B cell (primary cell): ENCODE results near the gene COPZ1. TPM values are rescaled to one million over a fixed set of nuclear protein-coding genes. Genes with fewer than 3 reads are reported as not detected.

Source experiments
- ATAC-seq: fragments of 200-7000 bp; cut with Tn5 transposase; one replicate; pipeline ENCODE4 v1.10.0; 2021; ENCODE audit warnings: low read depth, mild to moderate bottlenecking, moderate number of reproducible peaks, moderate library complexity
- CTCF ChIA-PET: fragments of 350-600 bp; sonication (Branson Sonifier 250); formaldehyde crosslinking; loops from one replicate; lab custom pipeline; 2021; ENCODE audit warnings: antibody characterized with exemption, inconsistent platforms; lab: Charles Lee
- POLR2A ChIA-PET: fragments of 350-600 bp; sonication (Branson Sonifier 250); formaldehyde crosslinking; loops from one replicate; lab custom pipeline; 2021; ENCODE audit warnings: antibody characterized with exemption; lab: Charles Lee
- DNase-seq: peaks from one replicate; pipeline ENCODE4 v3.0.0; 2013
- H2AFZ ChIP-seq: 2 replicates; pipeline ENCODE4 v1.6.1; 2012; ENCODE audit warnings: mild to moderate bottlenecking, low read depth, low read length; ENCODE audit not compliant: insufficient read depth, poor library complexity, severe bottlenecking
- H3K27ac ChIP-seq, 2 donors: 1 replicate in 1 of 2; 2 replicates in 1 of 2; pipeline ENCODE4 v1.5.1; 2012 to 2013; ENCODE audit warnings: low read length in 2 of 2, mild to moderate bottlenecking in 2 of 2, moderate library complexity in 1 of 2
- H3K27me3 ChIP-seq, 4 experiments: fragments of 200-600 bp in 1 of 4; sonication (generic) in 1 of 4; replicated peaks in 1 of 4; 1 replicate in 2 of 4; 2 replicates in 2 of 4; pipeline versions ENCODE4 v1.6.1 to v1.7.0; 2013 to 2016; ENCODE audit warnings: low read length in 3 of 4, mild to moderate bottlenecking in 2 of 4, mixed read lengths in 1 of 4, moderate library complexity in 1 of 4; ENCODE audit not compliant: insufficient read depth in 4 of 4, control insufficient read depth in 3 of 4; ENCODE audit errors: control extremely low read depth in 1 of 4
- H3K36me3 ChIP-seq, 2 experiments: replicated peaks in 1 of 2; 1 replicate in 1 of 2; 2 replicates in 1 of 2; pipeline versions ENCODE4 v1.6.1 to v1.7.1; 2013; ENCODE audit warnings: low read length in 1 of 2; ENCODE audit not compliant: insufficient read depth in 2 of 2, control insufficient read depth in 1 of 2; ENCODE audit errors: control extremely low read depth in 1 of 2, extremely low read depth in 1 of 2
- H3K4me1 ChIP-seq, 2 donors: fragments of 200-600 bp in 1 of 2; sonication (generic) in 1 of 2; 1 replicate in 1 of 2; 2 replicates in 1 of 2; pipeline versions ENCODE4 v1.5.1 to v1.6.1; 2013 to 2017; ENCODE audit warnings: low read length in 2 of 2; ENCODE audit not compliant: control insufficient read depth in 2 of 2, insufficient read depth in 2 of 2
- H3K4me2 ChIP-seq: replicated peaks from 2 replicates; pipeline ENCODE3; 2012; ENCODE audit warnings: mild to moderate bottlenecking, low read depth, low read length; ENCODE audit not compliant: poor library complexity, severe bottlenecking
- H3K4me3 ChIP-seq, 5 experiments: fragments of 200-600 bp in 1 of 5; sonication (generic) in 1 of 5; 1 replicate in 3 of 5; 2 replicates in 2 of 5; pipeline versions ENCODE4 v1.5.1 to v1.7.0; 2011 to 2016; ENCODE audit warnings: low read length in 4 of 5, mild to moderate bottlenecking in 4 of 5, low read depth in 2 of 5, control low read depth in 1 of 5, moderate library complexity in 1 of 5; ENCODE audit not compliant: insufficient read depth in 1 of 5; ENCODE audit errors: control extremely low read depth in 1 of 5, extremely low read depth in 1 of 5
- H3K79me2 ChIP-seq: fragments of 200-600 bp; sonication (generic); one replicate; pipeline ENCODE4 v1.6.0; 2016; ENCODE audit warnings: low read length; ENCODE audit not compliant: control insufficient read depth, insufficient read depth
- H3K9ac ChIP-seq: fragments of 200-600 bp; sonication (generic); 2 replicates; pipeline ENCODE4 v1.6.1; 2017; ENCODE audit warnings: mild to moderate bottlenecking, low read length, moderate library complexity
- H3K9me3 ChIP-seq, 3 donors: one replicate each; pipeline versions ENCODE4 v1.6.1 to v1.7.1; 2013; ENCODE audit warnings: low read length in 2 of 3; ENCODE audit not compliant: control insufficient read depth in 2 of 3, insufficient read depth in 1 of 3; ENCODE audit errors: control extremely low read depth in 1 of 3
- H4K20me1 ChIP-seq: 2 replicates; pipeline ENCODE4 v1.6.0; 2012; ENCODE audit warnings: mild to moderate bottlenecking, low read length; ENCODE audit not compliant: insufficient read depth, control insufficient read depth, poor library complexity, severe bottlenecking
- H3K27ac Mint-ChIP-seq: one replicate; pipeline ENCODE4 v1.8.0; 2021; ENCODE audit warnings: mixed read lengths
- H3K27me3 Mint-ChIP-seq: one replicate; pipeline ENCODE4 v1.8.0; 2021; ENCODE audit warnings: mixed read lengths
- H3K4me1 Mint-ChIP-seq: one replicate; pipeline ENCODE4 v1.8.0; 2021; ENCODE audit warnings: mixed read lengths
- H3K4me3 Mint-ChIP-seq: one replicate; pipeline ENCODE4 v1.8.0; 2021; ENCODE audit warnings: mixed read lengths
- H3K9me3 Mint-ChIP-seq: one replicate; pipeline ENCODE4 v1.8.0; 2022; ENCODE audit warnings: mixed read lengths; ENCODE audit not compliant: insufficient read depth
- CTCF ChIP-seq: fragments of 200-600 bp; IDR thresholded peaks from one replicate; pipeline ENCODE4 v1.8.0; 2022; ENCODE audit warnings: antibody characterized with exemption, mild to moderate bottlenecking
- EZH2 ChIP-seq: IDR thresholded peaks from 2 replicates; pipeline ENCODE4 v1.6.1; 2012; ENCODE audit warnings: borderline replicate concordance, low read depth, mild to moderate bottlenecking, moderate library complexity, low read length; ENCODE audit not compliant: insufficient read depth, poor library complexity, severe bottlenecking
- WGBS: methylation state at CpG from one replicate; pipeline ENCODE4 v1.1.5; 2013; ENCODE audit warnings: missing lambda C conversion rate; ENCODE audit not compliant: insufficient coverage; 5-methylcytosine and 5-hydroxymethylcytosine counted together
- intact Hi-C: fragments of 100-400 bp; cut with micrococcal nuclease; formaldehyde crosslinking; loops from one replicate; pipeline ENCODE4 v1.10.0; 2022
- polyA plus RNA-seq: library from polyadenylated mRNA; depleted of rRNA; stranded (reverse); fragments of >200 nt; gene quantifications from 2 replicates; pipeline ENCODE4 v1.2.3, GENCODE V29; 2012
- total RNA-seq, 2 donors: library from RNA; stranded (reverse); fragments of 120-200 nt in 1 of 2; gene quantifications; 1 replicate in 1 of 2; 2 replicates in 1 of 2; pipeline versions ENCODE4 v1.2.3 to v1.2.4, GENCODE V29; 2013 to 2022

COPZ1 gene
- total and polyA plus RNA-seq, 2 donors (not counting 1 experiment from before 2014, with no cell fraction given), result 54.9 to 72.1 TPM

- Mint-ChIP-seq H3K9me3 (no peaks in the 10 kb centered on the region), H3K4me3 (peak overlapping the region; percentile 69), H3K4me1 (peaks cover 14% of the 10 kb centered on the region), H3K27me3 (no peaks in the 10 kb centered on the region), H3K27ac (no peak overlapping the region)
- 96% methylated on average over 15 of the region's 21 CpGs for WGBS
- Histone ChIP-seq H2AFZ (no peak overlapping the region), H3K4me1 (peaks cover 5 to 20% of the 10 kb centered on the region in 2 donors), H3K27ac (no peak overlapping the region), H4K20me1 (no peaks in the 10 kb centered on the region), H3K27me3 (no peaks in the 10 kb centered on the region), H3K36me3 (peaks cover 0 to 19% of the 10 kb centered on the region in 2 experiments), H3K79me2 (no peaks in the 10 kb centered on the region), H3K4me2 (peak overlapping the region; percentile 44), H3K4me3 (no peak overlapping the region), H3K9ac (no peak overlapping the region), H3K9me3 (no peaks in the 10 kb centered on the region)
- DNase-seq (no peak), ATAC-seq (no peak)
- ChIA-PET POLR2A (no interaction called here), CTCF (interaction anchor here (0.5 to 3.4 kb wide), 13 partner anchors 9 to 155 kb away, joined by 3 to 24 read pairs (median 6); partner anchors contain the start of gene ZNF385A)
- TF ChIP-seq CTCF (no peak), EZH2 (no peak)
- intact Hi-C loops, result loop anchor here (2.0 to 10.0 kb wide), 2 partner anchors 45 to 365 kb away; partner anchors contain the start of genes COPZ1, HOXC8 and HOXC9
These were observed 44.7 kb downstream of the COPZ1 start for GRCh38 chr12:54369597-54370131.

GRCh38 chr12:54370171-54370730 lies 45.3 kb downstream of the COPZ1 start:
- DNase-seq, result no peak
- ATAC-seq, result peak; percentile 29
- Histone ChIP-seq H3K79me2 (no peaks in the 10 kb centered on the region), H3K27me3 (no peaks in the 10 kb centered on the region), H3K4me3 (peak overlapping the region in 1 of 5 experiments; percentile 7), H3K27ac (no peak overlapping the region), H3K9ac (no peak overlapping the region), H3K9me3 (no peaks in the 10 kb centered on the region), H3K36me3 (peaks cover 0 to 19% of the 10 kb centered on the region in 2 experiments), H2AFZ (peak overlapping the region; percentile 42), H3K4me1 (peaks cover 5 to 20% of the 10 kb centered on the region in 2 donors), H4K20me1 (no peaks in the 10 kb centered on the region), H3K4me2 (peak overlapping the region; percentile 44)
- H3K27me3 Mint-ChIP-seq, result no peaks in the 10 kb centered on the region
- peaks cover 14% of the 10 kb centered on the region for H3K4me1 Mint-ChIP-seq
- H3K27ac Mint-ChIP-seq, result no peak overlapping the region
- ChIA-PET CTCF (interaction anchor here (0.5 to 3.4 kb wide), 22 partner anchors 10 to 155 kb away, joined by 3 to 24 read pairs (median 6); partner anchors contain the start of genes NCKAP1L and ZNF385A), POLR2A (interaction anchor here (0.7 to 0.8 kb wide), 3 partner anchors 10 to 90 kb away, joined by 3 to 4 read pairs (median 3); partner anchors contain the start of gene HNRNPA1)
- TF ChIP-seq EZH2 (no peak), CTCF (peak; percentile 39)
- 93% methylated on average over 38 of the region's 44 CpGs for WGBS
- no peaks in the 10 kb centered on the region for H3K9me3 Mint-ChIP-seq
- H3K4me3 Mint-ChIP-seq, result no peak overlapping the region
- intact Hi-C loops, result no loop called here
